ENCODE data around the gene FOXA3. TPM values are rescaled to one million over a fixed set of nuclear protein-coding genes. Genes with fewer than 3 reads are reported as not detected.

The FOXA3 gene
- total and polyA plus RNA-seq, 10 of the 15 experiments (the other 5 are each of a cell fraction or from before 2014, with no cell fraction given) = 0.04 to 0.83 (median 0.11) TPM; not detected in 5

GRCh38 chr19:45862564-45863334 lies 1.4 kb upstream of the FOXA3 start, which contains the start of gene SYMPK (continued):
- TF ChIP-seq CBX3 (IDR thresholded peaks at IDR 0.05; ENCODE audit: borderline replicate concordance, low read depth) = no peak
- peak; percentile 37; the same call in 1 of the 2 replicates for TF ChIP-seq SIN3A (IDR thresholded peaks at IDR 0.05; ENCODE audit: low read depth, low read length)
- TF ChIP-seq YY1 (IDR thresholded peaks at IDR 0.05; ENCODE audit: low read depth, low read length) = peak; percentile 96
- TF ChIP-seq EP300 (IDR thresholded peaks at IDR 0.05; ENCODE audit: borderline replicate concordance in 1 of 2, control insufficient read depth in 1 of 2, low read depth in 2 of 2, low read length in 2 of 2) = 0 out of 4 replicates have a peak, but pooled peaks of 1 of the 2 experiments have one; percentile 10
- peak; percentile 91 for TF ChIP-seq CREB1 (IDR thresholded peaks at IDR 0.05; ENCODE audit: low read depth)
- TF ChIP-seq, protein P1, sequence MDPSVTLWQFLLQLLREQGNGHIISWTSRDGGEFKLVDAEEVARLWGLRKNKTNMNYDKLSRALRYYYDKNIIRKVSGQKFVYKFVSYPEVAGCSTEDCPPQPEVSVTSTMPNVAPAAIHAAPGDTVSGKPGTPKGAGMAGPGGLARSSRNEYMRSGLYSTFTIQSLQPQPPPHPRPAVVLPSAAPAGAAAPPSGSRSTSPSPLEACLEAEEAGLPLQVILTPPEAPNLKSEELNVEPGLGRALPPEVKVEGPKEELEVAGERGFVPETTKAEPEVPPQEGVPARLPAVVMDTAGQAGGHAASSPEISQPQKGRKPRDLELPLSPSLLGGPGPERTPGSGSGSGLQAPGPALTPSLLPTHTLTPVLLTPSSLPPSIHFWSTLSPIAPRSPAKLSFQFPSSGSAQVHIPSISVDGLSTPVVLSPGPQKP (IDR thresholded peaks at IDR 0.05; ENCODE audit: low read depth, low read length) = peak; percentile 72; the same call in 1 of the 2 replicates
- peak; percentile 36; the same call in 1 of the 2 replicates for TF ChIP-seq RUNX3 (IDR thresholded peaks at IDR 0.05; ENCODE audit: low read length)
- TF ChIP-seq, protein P2, sequence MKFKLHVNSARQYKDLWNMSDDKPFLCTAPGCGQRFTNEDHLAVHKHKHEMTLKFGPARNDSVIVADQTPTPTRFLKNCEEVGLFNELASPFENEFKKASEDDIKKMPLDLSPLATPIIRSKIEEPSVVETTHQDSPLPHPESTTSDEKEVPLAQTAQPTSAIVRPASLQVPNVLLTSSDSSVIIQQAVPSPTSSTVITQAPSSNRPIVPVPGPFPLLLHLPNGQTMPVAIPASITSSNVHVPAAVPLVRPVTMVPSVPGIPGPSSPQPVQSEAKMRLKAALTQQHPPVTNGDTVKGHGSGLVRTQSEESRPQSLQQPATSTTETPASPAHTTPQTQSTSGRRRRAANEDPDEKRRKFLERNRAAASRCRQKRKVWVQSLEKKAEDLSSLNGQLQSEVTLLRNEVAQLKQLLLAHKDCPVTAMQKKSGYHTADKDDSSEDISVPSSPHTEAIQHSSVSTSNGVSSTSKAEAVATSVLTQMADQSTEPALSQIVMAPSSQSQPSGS (IDR thresholded peaks at IDR 0.05; ENCODE audit: low read length) = no peak
- TF ChIP-seq CEBPB (IDR thresholded peaks at IDR 0.05; ENCODE audit: borderline replicate concordance in 1 of 2, low read depth in 2 of 2, low read length in 2 of 2) = no peak
- TF ChIP-seq SMAD5 (IDR thresholded peaks at IDR 0.05; ENCODE audit: low read depth) = peak; percentile 81; the same call in 1 of the 2 replicates
- peak; percentile 78 for TF ChIP-seq SPI1 (IDR thresholded peaks at IDR 0.05; ENCODE audit: borderline replicate concordance, insufficient read depth, low read depth, low read length)
- 0 out of 2 replicates have a peak, but pooled peaks have one; percentile 77 for TF ChIP-seq ESRRA (IDR thresholded peaks at IDR 0.05; ENCODE audit: low read length)
- TF ChIP-seq, protein P3, sequence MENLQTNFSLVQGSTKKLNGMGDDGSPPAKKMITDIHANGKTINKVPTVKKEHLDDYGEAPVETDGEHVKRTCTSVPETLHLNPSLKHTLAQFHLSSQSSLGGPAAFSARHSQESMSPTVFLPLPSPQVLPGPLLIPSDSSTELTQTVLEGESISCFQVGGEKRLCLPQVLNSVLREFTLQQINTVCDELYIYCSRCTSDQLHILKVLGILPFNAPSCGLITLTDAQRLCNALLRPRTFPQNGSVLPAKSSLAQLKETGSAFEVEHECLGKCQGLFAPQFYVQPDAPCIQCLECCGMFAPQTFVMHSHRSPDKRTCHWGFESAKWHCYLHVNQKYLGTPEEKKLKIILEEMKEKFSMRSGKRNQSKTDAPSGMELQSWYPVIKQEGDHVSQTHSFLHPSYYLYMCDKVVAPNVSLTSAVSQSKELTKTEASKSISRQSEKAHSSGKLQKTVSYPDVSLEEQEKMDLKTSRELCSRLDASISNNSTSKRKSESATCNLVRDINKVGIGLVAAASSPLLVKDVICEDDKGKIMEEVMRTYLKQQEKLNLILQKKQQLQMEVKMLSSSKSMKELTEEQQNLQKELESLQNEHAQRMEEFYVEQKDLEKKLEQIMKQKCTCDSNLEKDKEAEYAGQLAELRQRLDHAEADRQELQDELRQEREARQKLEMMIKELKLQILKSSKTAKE (IDR thresholded peaks at IDR 0.05; ENCODE audit: low read depth, poor library complexity, severe bottlenecking) = peak; percentile 49
- TF ChIP-seq, protein P4, sequence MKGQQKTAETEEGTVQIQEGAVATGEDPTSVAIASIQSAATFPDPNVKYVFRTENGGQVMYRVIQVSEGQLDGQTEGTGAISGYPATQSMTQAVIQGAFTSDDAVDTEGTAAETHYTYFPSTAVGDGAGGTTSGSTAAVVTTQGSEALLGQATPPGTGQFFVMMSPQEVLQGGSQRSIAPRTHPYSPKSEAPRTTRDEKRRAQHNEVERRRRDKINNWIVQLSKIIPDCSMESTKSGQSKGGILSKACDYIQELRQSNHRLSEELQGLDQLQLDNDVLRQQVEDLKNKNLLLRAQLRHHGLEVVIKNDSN (IDR thresholded peaks at IDR 0.05; ENCODE audit: borderline replicate concordance, extremely low read length, insufficient read depth, low read depth, low read length) = peak; percentile 16
- peak; percentile 9 for TF ChIP-seq PBX3 (IDR thresholded peaks at IDR 0.05; ENCODE audit: insufficient replicate concordance, low read depth, low read length)
- peak; percentile 92 for TF ChIP-seq POLR2A (IDR thresholded peaks at IDR 0.05; ENCODE audit: low read depth, low read length)
- 0 out of 2 replicates have a peak, but pooled peaks have one; percentile 50 for TF ChIP-seq MEF2A (IDR thresholded peaks at IDR 0.05; ENCODE audit: insufficient read depth, low read depth, low read length)

Measured in GM12878 (cell line).